Stimulated activated naive CD4-positive, alpha-beta T cell treated with Interleukin-2 at 50 U/mL for 16 hours (primary cell): ENCODE data around the gene NDFIP2.

Experiments
- DNase-seq: peaks from one replicate; lab custom pipeline; 2025; lab: John Stamatoyannopoulos, UW

NDFIP2 gene

DNA sequence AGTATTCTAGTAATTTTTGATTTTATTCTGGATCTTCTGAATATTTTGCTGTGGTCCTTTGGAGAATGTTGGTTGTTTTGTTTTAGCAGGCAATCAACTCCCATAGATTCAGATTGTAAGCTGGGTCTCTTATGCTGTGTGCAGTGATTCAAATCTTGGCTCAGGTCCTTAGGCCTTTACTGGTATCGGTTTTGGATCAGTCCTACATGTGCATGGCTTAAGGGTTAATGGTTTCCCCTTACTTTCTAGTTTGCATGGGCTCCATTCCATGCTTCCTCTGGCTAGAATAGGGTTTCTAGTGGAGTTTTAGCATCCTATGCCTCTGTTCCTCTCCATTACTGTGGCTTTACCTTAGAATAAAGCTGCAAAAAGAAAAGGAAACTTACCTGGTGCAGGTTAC lies 16.1 kb downstream of the NDFIP2 start:
- no peak for DNase-seq

DNA sequence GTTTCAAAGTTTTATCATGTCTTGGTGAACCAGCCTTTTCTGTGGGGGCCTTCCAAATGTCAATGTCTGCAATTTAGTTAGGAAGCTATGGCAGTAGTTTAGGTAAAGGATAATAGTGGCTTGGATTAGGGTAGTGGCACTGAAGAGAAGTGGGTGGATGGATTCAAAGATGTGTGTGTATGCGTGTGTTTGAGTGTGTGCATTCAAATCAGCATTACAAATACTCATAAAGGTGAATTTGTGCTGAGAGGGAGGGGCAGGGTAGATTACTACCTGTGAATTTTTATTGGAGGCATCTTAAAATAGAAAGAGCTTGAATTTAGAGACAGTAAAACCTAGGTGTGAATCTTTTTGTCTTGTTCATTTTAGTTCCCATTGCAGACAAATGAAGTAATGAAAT lies 16.9 kb downstream of the NDFIP2 start:
- no peak for DNase-seq

DNA sequence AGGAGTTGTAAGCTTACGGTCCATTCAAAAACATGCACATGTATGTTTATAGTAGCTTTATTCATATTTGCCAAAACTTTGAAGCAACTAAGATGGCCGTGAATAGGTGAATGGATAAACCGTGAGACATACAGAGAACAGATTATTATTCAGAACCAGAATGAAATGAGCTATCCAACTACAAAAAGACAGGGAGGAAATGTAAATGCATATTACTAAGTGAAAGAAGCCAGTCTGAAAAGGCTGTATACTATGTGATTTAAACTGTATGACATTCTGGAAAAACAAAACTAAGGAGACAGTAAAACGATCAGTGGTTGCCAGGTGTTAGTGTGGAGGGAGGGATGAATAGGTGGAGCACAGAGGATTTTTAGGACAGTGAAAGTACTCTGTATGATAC lies 19.9 kb downstream of the NDFIP2 start:
- DNase-seq: no peak

DNA sequence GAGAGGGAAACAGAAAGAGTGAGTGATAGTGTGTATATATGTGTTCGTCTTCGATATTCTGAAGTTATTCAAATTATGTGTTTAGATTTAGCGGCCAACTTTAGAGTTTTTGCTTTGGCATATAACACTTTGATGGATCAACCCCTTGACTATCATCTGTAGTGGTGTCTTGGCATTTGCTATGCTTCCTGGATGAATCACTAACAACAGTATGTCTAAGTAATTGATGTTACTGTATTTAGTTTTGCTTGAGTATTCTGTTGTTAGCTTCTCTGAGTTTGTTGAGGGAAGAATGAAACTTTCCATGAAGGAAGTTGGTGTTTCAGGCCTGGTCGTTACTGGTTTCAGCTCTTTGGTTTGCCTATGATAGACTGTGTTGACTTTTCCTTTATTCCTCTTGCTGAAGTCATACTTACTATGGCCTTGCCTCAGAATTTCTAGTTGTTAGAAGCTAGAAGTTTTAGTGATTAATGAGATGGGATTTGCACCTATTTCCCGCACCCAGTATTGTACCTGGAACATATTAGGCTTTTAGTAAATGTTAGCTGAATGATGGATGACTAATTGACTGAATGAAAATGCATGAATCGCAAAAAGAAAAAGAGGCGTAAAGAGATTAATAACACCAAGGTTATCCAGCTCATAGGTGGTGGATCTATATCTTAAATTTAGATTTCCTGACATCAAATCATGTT lies 20.7 kb downstream of the NDFIP2 start:
- no peak for DNase-seq

DNA sequence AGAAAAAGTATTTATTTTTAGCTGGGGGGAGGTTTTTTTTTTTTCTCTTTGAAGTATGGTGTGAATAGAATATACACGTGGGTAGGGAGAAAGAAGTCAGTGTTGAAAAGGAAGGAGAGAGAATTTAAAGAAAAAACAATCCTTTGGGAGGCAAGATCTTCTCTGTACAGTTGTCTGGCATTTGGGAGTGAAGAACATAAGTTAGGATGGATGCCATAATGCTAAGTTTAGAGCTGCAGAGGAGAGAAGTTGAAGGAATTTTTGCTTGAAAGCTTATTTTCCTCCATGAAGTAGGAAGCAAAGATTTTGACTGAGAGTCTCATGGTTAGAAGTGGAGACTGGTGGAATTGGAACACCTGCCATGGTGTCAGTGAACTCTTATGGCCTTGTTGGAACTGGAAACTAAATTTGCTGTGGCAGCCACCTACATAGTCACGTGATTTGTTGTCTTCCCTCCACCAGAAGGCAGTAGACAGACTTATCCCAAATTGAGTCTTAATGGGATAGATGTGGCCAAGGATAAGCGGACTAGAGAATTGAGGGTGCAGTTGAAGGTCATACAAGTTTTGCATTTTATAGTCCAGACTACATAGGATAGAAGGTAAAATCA lies 22.0 kb downstream of the NDFIP2 start:
- no peak for DNase-seq

DNA sequence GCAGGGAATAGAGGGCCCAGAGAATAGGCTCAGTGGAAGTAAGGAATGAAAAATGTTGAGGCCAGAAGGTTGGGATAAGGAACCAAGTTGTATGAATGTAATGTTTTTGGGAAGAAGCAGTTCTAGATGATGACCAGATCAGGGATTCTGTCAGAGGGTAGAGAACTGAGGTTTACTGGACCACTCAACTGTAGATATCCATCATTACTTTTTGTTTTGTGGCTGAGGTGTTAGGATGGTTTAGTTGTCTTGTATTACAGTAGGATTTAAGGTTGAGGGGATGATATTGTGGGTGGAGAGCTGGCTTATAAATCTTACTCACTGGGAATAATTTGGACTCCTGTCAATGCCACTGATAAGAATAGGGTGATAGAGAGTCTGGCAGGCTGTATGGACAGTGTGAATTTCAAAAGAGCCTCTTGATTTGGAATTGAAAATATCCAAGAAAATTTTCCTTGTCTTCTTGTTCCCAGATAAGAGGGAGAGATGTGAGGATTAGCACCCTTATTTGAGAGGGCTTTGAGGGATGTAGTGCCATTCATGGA lies 22.6 kb downstream of the NDFIP2 start:
- no peak for DNase-seq

DNA sequence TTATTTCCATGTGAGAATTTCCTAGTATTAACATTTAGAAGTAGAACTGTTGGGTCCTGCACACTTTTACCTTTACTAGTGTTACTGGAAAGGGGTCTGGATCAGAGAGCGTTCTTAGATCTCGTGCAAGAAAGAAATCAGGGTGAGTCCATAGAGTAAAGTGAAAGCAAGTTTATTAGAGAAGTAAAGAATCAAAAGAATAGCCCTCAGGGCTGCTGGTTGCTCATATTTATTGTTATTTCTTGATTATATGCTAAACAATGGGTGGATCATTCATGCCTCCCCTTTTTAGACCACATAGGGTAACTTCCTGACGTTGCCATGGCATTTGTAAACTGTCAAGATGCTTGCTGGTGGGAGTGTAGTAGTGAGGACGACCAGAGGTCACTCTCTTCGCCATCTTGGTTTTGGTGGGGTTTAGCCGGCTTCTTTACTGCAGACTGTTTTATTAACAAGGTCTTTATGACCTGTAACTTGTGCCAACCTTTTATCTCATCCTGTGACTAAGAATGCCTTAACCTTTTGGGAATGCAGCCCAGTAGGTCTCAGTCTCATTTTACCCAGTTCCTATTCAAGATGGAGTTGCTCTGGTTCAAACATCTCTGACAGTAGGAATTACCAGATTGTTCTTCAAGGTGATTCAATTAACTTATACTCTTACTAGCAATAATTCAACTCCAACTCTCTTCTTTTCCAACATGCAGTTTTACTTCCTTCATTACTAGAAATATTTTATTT lies 27.4 kb downstream of the NDFIP2 start:
- no peak for DNase-seq

DNA sequence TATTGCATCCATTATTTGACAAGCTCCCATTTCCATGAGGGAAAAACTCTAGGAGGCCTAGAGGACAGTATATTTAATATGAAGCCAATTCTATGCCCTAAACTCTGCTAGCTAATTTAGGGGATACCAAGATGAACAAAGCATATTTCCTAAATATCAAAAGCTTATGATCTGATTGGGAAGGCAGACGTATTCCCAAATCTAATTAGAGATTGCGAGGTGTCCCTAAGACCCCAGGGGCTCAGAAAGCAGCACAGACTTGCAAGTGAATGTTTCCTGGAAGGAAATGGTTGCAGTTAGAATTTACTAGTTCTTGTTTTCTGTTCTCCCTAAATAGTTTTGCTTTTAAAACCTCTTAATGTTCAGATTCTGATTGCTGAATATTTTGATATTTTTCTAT lies 30.7 kb downstream of the NDFIP2 start:
- DNase-seq: no peak

DNA sequence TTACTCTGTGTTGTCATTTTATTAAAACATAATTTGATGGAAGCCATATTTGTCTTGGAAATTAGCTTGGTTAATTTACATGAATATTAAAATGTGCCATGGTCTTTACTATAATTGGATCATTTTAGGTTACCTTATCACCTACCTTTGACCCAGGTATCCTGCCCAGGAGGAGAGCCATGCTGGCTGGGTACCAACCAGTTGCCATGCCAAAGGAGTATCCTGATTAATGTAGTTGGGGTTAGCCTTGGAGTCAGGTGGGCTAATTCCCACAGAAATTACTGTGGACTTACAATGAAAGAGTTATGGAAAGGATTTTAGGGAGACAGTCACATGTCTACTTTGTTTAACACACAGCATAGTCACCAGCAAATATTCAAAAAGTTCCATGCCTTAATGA lies 32.0 kb downstream of the NDFIP2 start:
- DNase-seq: no peak

DNA sequence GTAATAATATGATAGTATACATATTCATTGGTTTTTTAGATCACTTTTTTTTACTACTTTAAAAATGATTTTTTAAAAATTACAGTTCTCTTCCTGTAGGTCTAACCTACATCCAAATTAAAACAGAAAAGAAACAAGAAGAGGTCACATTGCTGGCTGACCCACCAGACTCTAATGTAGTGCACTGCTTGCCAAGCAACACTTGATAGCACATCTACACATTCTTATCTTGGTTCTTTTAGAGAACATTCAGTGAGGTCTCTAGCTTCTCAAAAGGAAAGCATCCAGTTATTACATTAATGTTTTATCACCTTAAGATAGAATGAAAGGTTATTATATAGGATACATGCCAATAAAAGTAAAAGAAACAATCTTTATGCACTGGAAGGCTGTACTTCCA lies 35.6 kb downstream of the NDFIP2 start:
- no peak for DNase-seq

DNA sequence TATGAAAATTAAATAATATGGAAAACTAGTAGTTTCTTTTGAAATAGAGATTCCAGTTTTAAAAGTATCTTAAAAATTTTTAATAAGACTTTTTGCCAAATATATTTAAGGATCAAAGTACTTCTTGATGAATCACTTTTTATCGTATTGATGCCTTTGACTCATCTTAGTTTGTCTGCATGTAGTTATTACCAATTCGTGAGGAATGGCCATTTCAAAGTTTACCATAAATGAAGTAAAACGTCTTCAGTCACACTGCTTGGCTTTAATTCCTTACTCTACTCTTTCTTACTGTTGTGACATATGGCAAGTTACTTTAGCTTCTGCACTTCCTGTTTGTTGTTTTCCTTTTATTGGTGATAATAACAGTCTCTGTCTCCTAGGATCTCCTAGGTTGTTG lies 38.3 kb downstream of the NDFIP2 start:
- DNase-seq: no peak

DNA sequence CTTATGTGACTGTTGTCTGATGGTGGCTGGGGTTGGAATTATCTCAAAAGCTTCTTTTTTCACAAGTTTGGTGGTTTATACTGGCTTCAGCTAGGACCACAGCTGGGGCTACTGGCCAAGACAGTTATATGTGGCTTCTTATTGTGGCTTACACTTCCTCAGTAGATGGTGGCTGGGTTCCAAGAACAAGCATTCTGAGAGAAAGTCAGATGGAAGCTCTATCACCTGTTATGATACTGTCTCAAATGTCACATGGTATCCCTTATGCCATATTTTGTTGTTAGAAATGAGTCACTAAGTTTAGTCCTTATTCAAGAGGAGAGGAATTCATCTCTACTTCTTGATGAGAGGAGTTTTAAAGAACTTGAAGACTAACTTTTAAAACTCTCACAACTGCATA lies 41.6 kb downstream of the NDFIP2 start:
- DNase-seq: no peak

DNA sequence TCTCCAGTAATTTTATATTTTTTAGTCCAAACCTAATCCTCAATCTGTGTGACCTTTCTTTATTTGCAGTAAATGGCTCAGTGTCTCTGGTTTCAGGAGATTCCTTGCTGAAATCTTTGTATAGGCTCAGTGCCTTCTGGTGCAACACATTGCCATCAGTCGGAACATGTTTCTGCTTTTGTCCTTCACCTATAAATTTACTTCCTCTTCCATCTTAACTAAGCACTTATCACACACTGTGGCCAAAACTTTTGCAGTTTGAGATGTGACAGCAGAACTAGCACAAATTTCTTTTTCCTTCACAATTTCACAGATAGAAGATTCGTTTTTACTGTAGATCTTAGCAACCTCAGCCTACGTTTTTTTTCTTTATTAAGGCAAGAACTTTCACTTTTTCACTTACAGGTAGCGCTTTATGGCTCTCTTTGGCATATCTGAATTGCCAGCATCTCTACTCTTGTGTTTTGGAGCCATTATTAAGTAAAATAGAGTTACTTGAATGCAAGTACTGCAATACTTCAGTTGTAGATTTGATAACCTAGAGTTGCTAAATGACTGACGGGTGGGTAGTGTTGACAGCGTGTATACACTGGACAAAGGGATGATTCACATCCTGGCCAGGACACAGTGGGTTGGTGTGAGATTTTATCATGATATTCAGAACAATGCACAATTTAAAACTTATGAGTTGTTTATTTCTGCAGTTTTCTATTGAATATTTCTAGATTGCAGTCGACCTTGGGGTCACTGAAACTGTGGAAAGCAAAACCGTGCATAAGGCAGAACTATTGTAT lies 44.3 kb downstream of the NDFIP2 start:
- DNase-seq: no peak

DNA sequence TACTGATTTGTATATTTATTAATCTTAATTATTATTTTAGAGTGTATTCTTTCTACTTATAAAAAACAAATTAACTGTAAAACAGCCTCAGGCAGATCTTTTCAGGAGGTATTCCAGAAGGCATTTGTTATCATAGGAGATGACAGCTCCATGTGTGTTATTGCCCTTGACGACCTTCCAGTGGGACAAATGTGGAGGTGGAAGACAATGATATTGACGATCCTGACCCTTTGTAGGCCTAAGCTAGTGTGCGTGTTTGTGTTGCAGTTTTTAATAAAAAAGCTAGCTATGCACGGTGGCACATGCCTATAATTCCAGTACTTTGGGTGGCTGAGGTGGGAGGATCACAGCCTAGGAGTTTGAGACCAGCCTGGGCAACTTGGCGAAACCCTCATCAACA lies 46.7 kb downstream of the NDFIP2 start:
- no peak for DNase-seq

DNA sequence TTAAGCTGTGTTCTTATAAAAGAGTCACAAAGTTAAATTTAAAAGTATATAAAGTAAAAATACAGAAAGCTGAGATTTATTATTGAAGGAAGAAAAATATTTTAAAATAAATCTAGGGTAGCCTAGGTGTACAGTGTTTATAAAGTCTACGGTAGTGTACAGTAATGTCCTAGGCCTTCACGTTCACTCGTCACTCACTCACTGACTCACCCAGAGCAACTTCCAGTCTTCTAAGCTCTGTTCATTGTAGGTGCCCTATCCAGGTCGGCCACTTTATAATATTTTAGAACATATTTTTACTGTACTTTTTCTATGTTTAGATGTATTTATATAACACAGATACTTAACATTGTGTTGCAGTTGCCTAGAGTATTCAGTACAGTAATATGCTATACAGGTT lies 47.4 kb downstream of the NDFIP2 start:
- no peak for DNase-seq

DNA sequence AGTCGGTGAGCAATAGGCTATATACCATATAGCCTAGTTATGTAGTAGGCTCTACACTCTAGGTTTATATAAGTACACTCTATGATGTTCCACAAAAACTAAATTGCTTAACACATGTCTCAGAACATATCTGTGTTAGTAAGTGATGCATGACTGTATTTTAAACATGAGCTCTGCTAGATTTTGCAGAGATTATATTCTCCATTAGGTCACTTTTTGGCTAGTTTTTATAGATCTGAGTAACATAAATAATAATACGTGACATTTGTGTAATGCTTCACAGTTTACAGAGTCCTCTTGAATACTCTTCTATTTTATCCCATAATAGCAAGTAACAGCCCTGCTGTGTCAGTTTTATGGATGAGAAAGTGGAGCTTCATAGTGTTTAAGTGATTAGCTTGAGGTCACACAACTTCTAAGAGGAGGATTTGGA lies 47.8 kb downstream of the NDFIP2 start:
- no peak for DNase-seq

DNA sequence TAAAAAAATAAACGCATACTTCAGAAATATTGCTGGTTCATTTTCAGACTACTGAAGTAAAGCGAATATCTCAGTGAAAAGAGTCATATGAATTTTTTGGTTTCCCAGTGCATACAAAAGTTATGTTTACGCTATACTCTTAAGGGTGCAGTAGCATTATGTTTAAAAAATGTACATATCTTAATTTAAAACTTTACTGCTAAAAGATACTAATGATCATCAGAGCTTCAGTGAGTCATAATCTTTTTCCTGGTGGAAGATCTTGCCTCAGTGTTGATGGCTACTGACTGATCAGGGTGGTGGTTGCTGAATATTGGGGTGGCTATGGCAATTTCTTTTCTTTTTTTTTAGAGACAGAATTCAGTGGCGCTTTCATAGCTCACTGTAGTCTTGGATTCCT lies 48.9 kb downstream of the NDFIP2 start:
- no peak for DNase-seq

DNA sequence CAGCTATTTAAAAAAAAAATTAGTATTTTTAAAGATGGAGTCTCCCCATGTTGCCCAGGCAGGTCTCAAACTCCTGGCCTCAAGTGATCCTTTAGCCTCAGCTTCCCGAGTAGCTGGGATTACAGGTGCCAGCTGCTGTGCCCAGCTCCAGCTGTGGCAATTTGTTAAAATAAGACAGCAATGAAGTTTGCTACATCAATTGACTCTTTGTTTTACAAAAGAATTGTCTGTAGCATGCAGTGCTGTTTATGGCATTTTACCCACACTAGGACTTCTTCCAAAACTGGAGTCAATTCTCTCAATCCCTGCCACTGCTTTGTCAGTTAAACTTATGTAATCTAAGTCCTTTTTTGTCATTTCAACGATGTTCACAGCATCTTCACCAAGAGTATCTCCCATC lies 49.3 kb downstream of the NDFIP2 start:
- no peak for DNase-seq

DNA sequence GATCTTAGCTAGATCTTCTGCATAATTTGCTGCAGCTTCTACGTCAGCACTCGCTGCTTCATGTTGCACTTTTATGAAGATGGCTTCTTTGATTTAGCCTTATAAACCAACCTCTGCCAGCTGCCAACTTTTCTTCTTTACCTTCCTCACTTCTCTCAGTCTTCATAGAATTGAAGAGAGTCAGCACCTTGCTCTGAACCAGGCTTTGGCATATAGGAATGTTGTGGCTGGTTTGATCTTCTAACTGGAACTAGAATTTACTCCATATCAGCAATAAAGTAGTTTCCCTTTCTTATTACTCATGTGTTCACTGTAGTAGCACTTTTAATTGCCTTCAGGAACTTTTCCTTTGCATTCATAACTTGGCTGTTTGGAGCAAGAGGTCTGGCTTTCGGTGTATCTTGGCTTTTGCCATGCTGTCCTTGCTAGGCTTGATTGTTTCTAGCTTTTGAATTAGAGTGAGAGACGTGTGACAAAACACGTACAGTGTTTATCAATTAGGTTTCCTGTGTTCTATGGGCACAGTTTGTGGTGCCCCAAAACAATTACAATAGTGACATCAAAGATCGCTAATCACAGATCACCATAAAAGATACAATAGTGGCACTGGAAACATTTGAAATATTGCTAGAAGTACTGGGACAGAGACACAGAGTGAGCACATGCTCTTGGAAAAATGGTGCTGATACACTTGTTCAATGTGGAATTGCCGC lies 50.7 kb downstream of the NDFIP2 start:
- DNase-seq: no peak

DNA sequence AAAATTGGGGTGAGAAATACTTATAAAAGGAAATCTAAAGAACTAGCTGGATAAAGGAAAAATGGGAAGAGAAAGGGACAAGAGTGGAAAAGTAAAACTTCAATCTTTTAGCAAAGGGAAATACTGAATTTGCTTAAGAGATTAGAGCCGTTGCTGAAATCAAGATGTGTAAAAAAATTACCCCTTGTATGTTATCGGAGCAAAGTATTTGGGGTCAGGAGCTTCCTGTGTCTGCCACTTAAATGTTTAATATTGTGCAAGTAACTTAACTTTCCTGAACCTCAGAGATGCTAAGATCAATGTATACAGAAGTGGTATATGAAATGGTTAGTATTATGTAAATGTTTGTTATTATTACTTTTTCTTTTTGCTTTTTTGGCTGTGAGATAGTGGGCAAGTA lies 51.6 kb downstream of the NDFIP2 start:
- DNase-seq: no peak

DNA sequence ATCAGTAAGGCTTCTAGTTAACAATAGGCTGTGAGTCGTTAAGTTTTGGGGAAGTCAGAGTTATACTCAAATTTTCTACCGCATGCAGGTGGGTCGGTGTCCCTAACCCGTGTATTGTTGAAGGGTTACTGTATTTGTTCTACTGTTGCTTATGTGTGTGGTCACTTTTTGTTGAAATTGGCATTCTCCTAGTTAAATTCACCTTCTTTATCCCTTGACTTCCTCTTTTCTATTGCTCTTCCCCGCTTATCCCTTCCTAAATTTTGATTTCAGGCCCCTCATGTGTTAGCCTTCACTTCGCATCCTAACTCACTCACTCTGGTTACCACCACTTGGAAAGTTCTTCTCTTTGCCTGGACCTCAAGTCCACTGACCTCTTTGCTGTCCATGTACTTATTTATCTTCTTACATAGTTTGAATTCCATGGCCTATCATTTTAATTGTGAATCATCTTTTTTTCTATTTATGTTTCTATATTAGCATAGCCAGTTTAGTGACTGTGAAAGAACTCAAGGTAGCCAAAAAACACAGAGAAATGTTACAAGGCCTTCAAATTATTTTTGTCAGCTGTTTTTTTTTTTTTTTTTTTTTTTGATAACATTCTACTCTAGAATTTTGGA lies 52.9 kb downstream of the NDFIP2 start:
- no peak for DNase-seq
